NCI-H187 treated with DMSO at 0.1 percent for 48 hours (cell line): ENCODE results near the gene NOP16.

Experiments
- DNase-seq: peaks from one replicate; lab custom pipeline; 2025; lab: John Stamatoyannopoulos, UW

Gene NOP16

GRCh38 chr5:176388444-176389134 lies at the start of gene NOP16, which contains the start of gene HIGD2A:
TSS of gene NOP16 (minus strand) at chr5:176388598. CDS start at chr5:176388539, 59 bp downstream.
TSS of gene HIGD2A (plus strand) at chr5:176388751. CDS start at chr5:176388820, 69 bp downstream.
- peak; percentile 93 for DNase-seq

- no peak for DNase-seq
Observed at GRCh38 chr5:176436656-176437055, 48.3 kb upstream of the NOP16 start.

GRCh38 chr5:176432707-176433106 lies 44.3 kb upstream of the NOP16 start:
- no peak for DNase-seq

- DNase-seq, result no peak
Observed at GRCh38 chr5:176429972-176430371, 41.6 kb upstream of the NOP16 start.

- DNase-seq, result no peak
Observed at GRCh38 chr5:176427971-176428370, 39.6 kb upstream of the NOP16 start.

GRCh38 chr5:176426876-176427275 lies 38.5 kb upstream of the NOP16 start:
- DNase-seq, result no peak

- no peak for DNase-seq
Observed at GRCh38 chr5:176425791-176426190, 37.4 kb upstream of the NOP16 start.

- no peak for DNase-seq
Observed at GRCh38 chr5:176425138-176425537, 36.7 kb upstream of the NOP16 start.

- no peak for DNase-seq
Observed at GRCh38 chr5:176424181-176424580, 35.8 kb upstream of the NOP16 start.

- DNase-seq, result no peak
Observed at GRCh38 chr5:176420972-176421544, 32.7 kb upstream of the NOP16 start.

GRCh38 chr5:176420086-176420485 lies 31.7 kb upstream of the NOP16 start:
- DNase-seq, result no peak

GRCh38 chr5:176418251-176418650 lies 29.9 kb upstream of the NOP16 start:
- no peak for DNase-seq

- DNase-seq, result no peak
Observed at GRCh38 chr5:176416965-176417364, 28.6 kb upstream of the NOP16 start.

- DNase-seq, result no peak
Observed at GRCh38 chr5:176415952-176416924, 27.8 kb upstream of the NOP16 start, which contains the start of gene CLTB. TSS of gene CLTB (minus strand) at chr5:176416539. CDS start at chr5:176416363, 176 bp downstream.

GRCh38 chr5:176415240-176415951 lies 27.0 kb upstream of the NOP16 start:
- no peak for DNase-seq

- no peak for DNase-seq
Observed at GRCh38 chr5:176414704-176415103, 26.3 kb upstream of the NOP16 start.

- DNase-seq, result no peak
Observed at GRCh38 chr5:176413709-176414191, 25.4 kb upstream of the NOP16 start.

- no peak for DNase-seq
Observed at GRCh38 chr5:176413255-176413565, 24.8 kb upstream of the NOP16 start.

- no peak for DNase-seq
Observed at GRCh38 chr5:176412517-176413254, 24.3 kb upstream of the NOP16 start.

- no peak for DNase-seq
Observed at GRCh38 chr5:176410486-176411180, 22.2 kb upstream of the NOP16 start.
